SK-N-SH treated with all-trans-retinoic acid at 6 μM for 48 hours (cell line): Measurements from ENCODE around the gene LARP4.
A peak's percentile ranks its signal among the peaks of the same experiment; 100 is the strongest.
"Not testable (repeated sequence)": the region's sequence is repeated elsewhere in the genome, so short reads cannot be mapped to it uniquely, and the experiment has no call there.

Source experiments
- ATAC-seq: fragments of 200-7000 bp; cut with Tn5 transposase; 3 replicates; pipeline ENCODE4 v1.9.1; 2020; ENCODE audit warnings: mild to moderate bottlenecking, moderate library complexity
- ARNTL ChIP-seq: fragments of 450-650 bp; formaldehyde crosslinking; IDR thresholded peaks from 2 replicates; pipeline ENCODE4 v1.5.0; 2020; ENCODE audit warnings: low read depth, mild to moderate bottlenecking, moderate library complexity, borderline replicate concordance
- BACH2 ChIP-seq: fragments of 250-450 bp; sonication (Bioruptor Pico); IDR thresholded peaks from 2 replicates; pipeline ENCODE4 v1.9.0; 2021; ENCODE audit warnings: mild to moderate bottlenecking, borderline replicate concordance
- CREB5 ChIP-seq: fragments of 250-450 bp; sonication (Bioruptor Pico); IDR thresholded peaks from 2 replicates; pipeline ENCODE4 v1.5.1; 2020; ENCODE audit warnings: low read depth, mild to moderate bottlenecking, moderate library complexity
- CSDC2 ChIP-seq: fragments of 250-450 bp; sonication (Bioruptor Pico); IDR thresholded peaks from 2 replicates; pipeline ENCODE4 v1.5.0; 2020; ENCODE audit warnings: mild to moderate bottlenecking, moderate library complexity
- CSRNP3 ChIP-seq: fragments of 250-450 bp; sonication (Bioruptor Pico); IDR thresholded peaks from 2 replicates; pipeline ENCODE4 v1.5.1; 2021; ENCODE audit warnings: mild to moderate bottlenecking, moderate library complexity
- GLIS3 ChIP-seq: fragments of 250-450 bp; sonication (Bioruptor Pico); IDR thresholded peaks from 2 replicates; pipeline ENCODE4 v1.5.0; 2020; ENCODE audit warnings: mild to moderate bottlenecking, moderate library complexity
- PATZ1 ChIP-seq: fragments of 250-450 bp; sonication (Bioruptor Pico); IDR thresholded peaks from 2 replicates; pipeline ENCODE4 v1.8.0; 2020; ENCODE audit warnings: mild to moderate bottlenecking, moderate library complexity, borderline replicate concordance
- POU6F1 ChIP-seq: fragments of 250-450 bp; sonication (Bioruptor Pico); IDR thresholded peaks from 2 replicates; pipeline ENCODE4 v1.8.0; 2021; ENCODE audit warnings: low read depth, mild to moderate bottlenecking, moderate library complexity, borderline replicate concordance
- PPARA ChIP-seq: fragments of 250-450 bp; sonication (Bioruptor Pico); IDR thresholded peaks from 2 replicates; pipeline ENCODE4 v1.5.0; 2020; ENCODE audit warnings: mild to moderate bottlenecking, borderline replicate concordance
- SNAI2 ChIP-seq: fragments of 250-450 bp; sonication (Bioruptor Pico); IDR thresholded peaks from 2 replicates; pipeline ENCODE4 v1.5.0; 2020; ENCODE audit warnings: mild to moderate bottlenecking, moderate library complexity
- TCF4 ChIP-seq: fragments of 250-450 bp; sonication (Bioruptor Pico); IDR thresholded peaks from 2 replicates; pipeline ENCODE4 v1.8.0; 2021; ENCODE audit warnings: mild to moderate bottlenecking, moderate library complexity, borderline replicate concordance
- ZC3H10 ChIP-seq: fragments of 250-450 bp; sonication (Bioruptor Pico); IDR thresholded peaks from 2 replicates; pipeline ENCODE4 v1.5.1; 2021; ENCODE audit warnings: mild to moderate bottlenecking, moderate library complexity
- ZFP3 ChIP-seq: fragments of 250-450 bp; sonication (Bioruptor Pico); IDR thresholded peaks from 2 replicates; pipeline ENCODE4 v1.5.0; 2020; ENCODE audit warnings: mild to moderate bottlenecking, moderate library complexity
- ZFP30 ChIP-seq: fragments of 450-650 bp; formaldehyde crosslinking; IDR thresholded peaks from 2 replicates; pipeline ENCODE4 v1.5.0; 2022; ENCODE audit warnings: mild to moderate bottlenecking, moderate library complexity
- ZNF565 ChIP-seq: fragments of 450-650 bp; formaldehyde crosslinking; conservative IDR thresholded peaks from 2 replicates; pipeline ENCODE4 v1.5.0; 2020; ENCODE audit warnings: low read depth, mild to moderate bottlenecking, moderate library complexity
- ZNF70 ChIP-seq: fragments of 450-650 bp; formaldehyde crosslinking; IDR thresholded peaks from 2 replicates; pipeline ENCODE4 v1.5.0; 2020; ENCODE audit warnings: mild to moderate bottlenecking, moderate library complexity

Gene LARP4

GRCh38 chr12:50419112-50419909, 18.6 kb downstream of the LARP4 start:
- TF ChIP-seq ZNF70 (CRISPR knock-in tag) (no peak), GLIS3 (no peak), ZFP30 (CRISPR knock-in tag) (no peak), ARNTL (CRISPR knock-in tag) (no peak), ZFP3 (CRISPR knock-in tag) (no peak), ZNF565 (CRISPR knock-in tag) (no peak)

GRCh38 chr12:50422855-50423254, 22.2 kb downstream of the LARP4 start:
- not testable (repeated sequence) for ATAC-seq

More at GRCh38 chr12:50419112-50419909, 18.6 kb downstream of the LARP4 start:
- ATAC-seq = no peak

GRCh38 chr12:50423342-50423741, 22.7 kb downstream of the LARP4 start:
- ATAC-seq = not testable (repeated sequence)

GRCh38 chr12:50425589-50426258, 25.0 kb downstream of the LARP4 start:
- peak; percentile 56 for ATAC-seq
- no peak for TF ChIP-seq BACH2
- TF ChIP-seq ARNTL (CRISPR knock-in tag) = no peak
- no peak for TF ChIP-seq ZC3H10 (CRISPR knock-in tag)
- no peak for TF ChIP-seq CREB5 (CRISPR knock-in tag)
- no peak for TF ChIP-seq ZFP3 (CRISPR knock-in tag)
- no peak for TF ChIP-seq PATZ1 (CRISPR knock-in tag)
- TF ChIP-seq CSDC2 (CRISPR knock-in tag) = no peak
- TF ChIP-seq GLIS3 = no peak

GRCh38 chr12:50431656-50432055, 31.0 kb downstream of the LARP4 start:
- not testable (repeated sequence) for ATAC-seq

- ATAC-seq = no peak
- TF ChIP-seq SNAI2 (CRISPR knock-in tag) (no peak), ZC3H10 (CRISPR knock-in tag) (no peak), TCF4 (no peak), POU6F1 (CRISPR knock-in tag) (no peak), ZFP3 (CRISPR knock-in tag) (no peak), ARNTL (CRISPR knock-in tag) (no peak)
Measured at GRCh38 chr12:50440288-50440687, 39.6 kb downstream of the LARP4 start.

GRCh38 chr12:50441763-50442162, 41.1 kb downstream of the LARP4 start:
- ATAC-seq = no peak

More at GRCh38 chr12:50441763-50442162, 41.1 kb downstream of the LARP4 start:
- TF ChIP-seq CSRNP3 (CRISPR knock-in tag) (no peak), POU6F1 (CRISPR knock-in tag) (no peak), PPARA (CRISPR knock-in tag) (no peak), CSDC2 (CRISPR knock-in tag) (no peak)
